SU-DHL-6 (cell line): Measurements from ENCODE around the gene CPED1.

Source experiments
- H2AFZ ChIP-seq: fragments of 200-600 bp; sonication (generic); 2 replicates; pipeline ENCODE4 v1.6.1; 2014; ENCODE audit warnings: low read depth, mild to moderate bottlenecking, moderate library complexity, mixed read lengths, antibody characterized with exemption, low read length; ENCODE audit not compliant: severe bottlenecking
- H3F3A ChIP-seq: fragments of 200-600 bp; shearing (Covaris generic); 2 replicates; pipeline ENCODE4 v1.6.0; 2016; ENCODE audit warnings: antibody characterized with exemption, mild to moderate bottlenecking; ENCODE audit not compliant: insufficient read depth
- H3K27ac ChIP-seq: fragments of 200-600 bp; sonication (generic); 2 replicates; pipeline ENCODE4 v1.5.1; 2016; ENCODE audit warnings: low read depth, mild to moderate bottlenecking, low read length, moderate library complexity, mixed read lengths
- H3K27me3 ChIP-seq: fragments of 200-600 bp; sonication (generic), shearing (Covaris generic); 2 replicates; pipeline ENCODE4 v1.6.0; 2014; ENCODE audit warnings: mild to moderate bottlenecking, low read length
- H3K36me3 ChIP-seq: fragments of 200-600 bp; sonication (generic); 2 replicates; pipeline ENCODE4 v1.6.1; 2014; ENCODE audit warnings: mild to moderate bottlenecking, low read length, mixed read lengths
- H3K4me2 ChIP-seq: fragments of 300-600, 200-600 bp; shearing (Covaris generic), sonication (generic); 2 replicates; pipeline ENCODE4 v1.6.0; 2014; ENCODE audit warnings: low read length, low read depth, mild to moderate bottlenecking; ENCODE audit not compliant: poor library complexity, severe bottlenecking
- H3K4me3 ChIP-seq: fragments of 200-600 bp; sonication (generic); 2 replicates; pipeline ENCODE4 v1.5.1; 2014; ENCODE audit warnings: antibody characterized with exemption, low read length, mild to moderate bottlenecking, mixed read lengths; ENCODE audit not compliant: insufficient read depth, poor library complexity, severe bottlenecking
- H3K79me2 ChIP-seq: fragments of 200-600 bp; sonication (generic); 2 replicates; pipeline ENCODE4 v1.6.1; 2014; ENCODE audit warnings: mild to moderate bottlenecking, low read length, moderate library complexity; ENCODE audit not compliant: insufficient read depth
- H3K9ac ChIP-seq: fragments of 200-600 bp; sonication (generic); 2 replicates; pipeline ENCODE4 v1.7.0; 2014; ENCODE audit warnings: mild to moderate bottlenecking, low read length
- H3K9me2 ChIP-seq: fragments of 200-600 bp; sonication (generic); replicated peaks from 2 replicates; pipeline ENCODE4 v1.6.1; 2014; ENCODE audit warnings: low read length; ENCODE audit not compliant: insufficient read depth
- H3K9me3 ChIP-seq: fragments of 200-600 bp; sonication (generic); 2 replicates; pipeline ENCODE4 v1.6.1; 2014; ENCODE audit warnings: low read length, mixed read lengths; ENCODE audit not compliant: insufficient read depth
- H4K20me1 ChIP-seq: fragments of 200-600 bp; sonication (generic); 2 replicates; pipeline ENCODE4 v1.6.1; 2014; ENCODE audit warnings: low read depth, mild to moderate bottlenecking, antibody characterized with exemption, low read length, moderate library complexity, mixed read lengths
- CTCF ChIP-seq: fragments of 200-600 bp; sonication (generic); IDR thresholded peaks from one replicate; pipeline ENCODE4 v1.5.1; 2017; ENCODE audit warnings: antibody characterized with exemption, mild to moderate bottlenecking, low read length, moderate library complexity; ENCODE audit not compliant: insufficient read depth, poor library complexity, severe bottlenecking
- EZH2phosphoT487 ChIP-seq: fragments of 200-600 bp; sonication (generic), shearing (Covaris generic); conservative IDR thresholded peaks from 2 replicates; pipeline ENCODE4 v1.6.1; 2018; ENCODE audit warnings: mild to moderate bottlenecking, antibody characterized with exemption, low read length, moderate library complexity, mixed read lengths

The CPED1 gene

GRCh38 chr7:121083138-121083789 is 94.8 kb downstream of the CPED1 start:
- Histone ChIP-seq H3K9me3 (no peaks in the 10 kb centered on the region), H3K4me3 (no peak overlapping the region), H3K9me2 (no peaks in the 10 kb centered on the region), H3F3A (no peaks in the 10 kb centered on the region), H3K36me3 (no peaks in the 10 kb centered on the region), H3K27ac (no peak overlapping the region), H4K20me1 (no peaks in the 10 kb centered on the region), H2AFZ (no peak overlapping the region), H3K4me2 (no peak overlapping the region), H3K79me2 (no peaks in the 10 kb centered on the region), H3K27me3 (no peaks in the 10 kb centered on the region), H3K9ac (no peak overlapping the region)
- TF ChIP-seq CTCF (no peak), EZH2phosphoT487 (no peak)

GRCh38 chr7:121083790-121084251 is 95.3 kb downstream of the CPED1 start:
- Histone ChIP-seq H3K4me3 (no peak overlapping the region), H3K9me3 (no peaks in the 10 kb centered on the region), H3K79me2 (no peaks in the 10 kb centered on the region), H4K20me1 (no peaks in the 10 kb centered on the region), H2AFZ (no peak overlapping the region), H3K9me2 (no peaks in the 10 kb centered on the region), H3F3A (no peaks in the 10 kb centered on the region), H3K27ac (no peak overlapping the region), H3K9ac (no peak overlapping the region), H3K36me3 (no peaks in the 10 kb centered on the region), H3K4me2 (no peak overlapping the region), H3K27me3 (no peaks in the 10 kb centered on the region)
- TF ChIP-seq EZH2phosphoT487 (no peak), CTCF (no peak)

GRCh38 chr7:121084256-121084655 is 95.7 kb downstream of the CPED1 start:
- no peaks in the 10 kb centered on the region for H3K36me3 ChIP-seq
- H2AFZ ChIP-seq, result no peak overlapping the region
- no peaks in the 10 kb centered on the region for H3K27me3 ChIP-seq
- no peaks in the 10 kb centered on the region for H3F3A ChIP-seq
- no peaks in the 10 kb centered on the region for H3K79me2 ChIP-seq
- no peak overlapping the region for H3K4me3 ChIP-seq
- H4K20me1 ChIP-seq, result no peaks in the 10 kb centered on the region
- no peak overlapping the region for H3K9ac ChIP-seq
- H3K9me2 ChIP-seq, result no peaks in the 10 kb centered on the region
- H3K9me3 ChIP-seq, result no peaks in the 10 kb centered on the region
- H3K4me2 ChIP-seq, result no peak overlapping the region
- H3K27ac ChIP-seq, result no peak overlapping the region
- TF ChIP-seq EZH2phosphoT487 (no peak), CTCF (no peak)
